HT-29 (cell line): ENCODE data around the gene NRGN. TPM values are rescaled to one million over a fixed set of nuclear protein-coding genes. Genes with fewer than 3 reads are reported as not detected.

ENCODE experiments used
- DNase-seq: peaks from one replicate; pipeline ENCODE4 v3.0.0-alpha.2; 2015; ENCODE audit warnings: low spot score
- total RNA-seq: library from RNA; depleted of rRNA; stranded (reverse); fragments of >200 nt; shearing (Covaris generic); gene quantifications from 2 replicates; pipeline ENCODE4 v1.2.3, GENCODE V29; 2014; rRNA removed

The NRGN gene
- 9.9 and 12.4 TPM in 2 replicates for total RNA-seq

- peak; percentile 94 for DNase-seq
Observed at GRCh38 chr11:124739479-124740276, at the start of gene NRGN. TSS of gene NRGN (plus strand) at chr11:124739942. CDS start at chr11:124740085, 143 bp downstream.

DNA sequence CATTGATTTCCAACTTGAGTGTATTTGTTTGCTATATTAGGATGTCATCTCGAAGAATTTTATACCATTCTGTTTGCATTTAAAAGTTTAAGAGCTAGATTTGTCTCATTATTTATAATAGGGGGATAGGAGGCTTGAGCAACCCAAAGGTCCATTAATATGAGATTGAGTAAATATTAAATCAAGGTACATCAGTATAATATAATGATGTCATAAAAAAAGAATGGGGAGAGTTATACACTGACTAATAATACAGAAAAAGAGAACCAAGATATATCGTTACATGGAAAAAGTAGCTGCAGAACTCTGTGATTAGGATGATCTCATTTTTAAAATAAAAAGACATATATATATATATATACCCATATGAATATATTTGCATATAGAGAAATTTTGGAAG, 46.6 kb upstream of the NRGN start:
- DNase-seq = no peak

DNA sequence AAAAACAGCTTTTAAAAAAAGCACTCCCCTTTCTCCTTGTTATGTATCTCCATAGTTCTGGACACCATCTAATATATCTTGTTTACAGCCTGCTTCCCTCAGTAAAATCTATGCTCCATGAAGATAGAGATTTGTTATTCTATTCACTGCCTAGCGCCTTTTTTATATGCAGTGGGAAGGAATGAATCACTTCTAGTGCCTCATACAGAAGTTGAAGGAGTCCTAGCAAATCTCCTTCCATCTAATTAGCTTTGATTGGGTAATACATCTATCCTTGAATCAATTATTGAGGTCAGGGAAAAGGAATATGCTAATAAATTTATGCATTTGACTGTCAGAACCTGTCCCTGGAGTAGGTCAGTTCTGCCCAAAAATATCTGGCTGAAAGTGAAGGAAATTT, 40.2 kb upstream of the NRGN start:
- no peak for DNase-seq

- DNase-seq = no peak
Observed at GRCh38 chr11:124700028-124700427, 39.7 kb upstream of the NRGN start.

- no peak for DNase-seq
Observed at GRCh38 chr11:124707829-124708228, 31.9 kb upstream of the NRGN start.

- DNase-seq = no peak
Observed at GRCh38 chr11:124712392-124712791, 27.4 kb upstream of the NRGN start.

DNA sequence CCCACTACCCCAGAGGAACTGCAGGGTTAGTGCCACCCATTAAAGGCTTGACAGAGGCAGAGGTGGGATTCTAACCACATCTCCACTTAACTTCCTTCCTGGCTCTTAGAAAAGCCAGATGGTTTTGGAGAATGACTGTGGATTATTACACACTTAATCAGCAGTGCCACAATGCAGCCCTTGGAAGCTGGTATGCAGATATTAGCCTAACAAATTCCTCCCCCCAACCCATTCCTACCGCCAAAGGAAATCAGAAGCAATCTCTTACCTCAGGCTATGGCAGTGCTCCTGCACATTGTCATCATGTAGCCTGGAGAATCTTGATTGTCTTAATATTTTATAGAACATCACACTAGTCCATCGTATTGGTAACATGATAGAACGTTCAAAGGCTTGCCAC, 23.2 kb upstream of the NRGN start:
- no peak for DNase-seq

DNA sequence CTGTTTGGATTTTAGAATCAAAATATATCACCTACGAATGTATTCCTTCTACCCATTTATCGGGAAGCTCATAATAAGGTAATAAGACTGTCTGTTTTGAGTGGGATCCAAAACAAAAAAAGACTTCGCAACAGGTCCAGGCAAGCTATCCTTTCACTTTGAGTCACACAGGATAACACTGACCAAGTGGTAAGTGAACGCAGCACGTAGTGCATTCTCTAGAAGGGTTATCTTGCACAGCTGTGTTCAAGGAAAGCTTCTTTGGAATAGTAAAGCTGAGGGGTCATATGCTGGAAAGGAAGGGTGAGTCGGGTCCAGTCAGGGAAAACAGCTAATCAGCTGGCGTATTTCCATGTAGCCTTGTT, 22.3 kb upstream of the NRGN start:
- no peak for DNase-seq

DNA sequence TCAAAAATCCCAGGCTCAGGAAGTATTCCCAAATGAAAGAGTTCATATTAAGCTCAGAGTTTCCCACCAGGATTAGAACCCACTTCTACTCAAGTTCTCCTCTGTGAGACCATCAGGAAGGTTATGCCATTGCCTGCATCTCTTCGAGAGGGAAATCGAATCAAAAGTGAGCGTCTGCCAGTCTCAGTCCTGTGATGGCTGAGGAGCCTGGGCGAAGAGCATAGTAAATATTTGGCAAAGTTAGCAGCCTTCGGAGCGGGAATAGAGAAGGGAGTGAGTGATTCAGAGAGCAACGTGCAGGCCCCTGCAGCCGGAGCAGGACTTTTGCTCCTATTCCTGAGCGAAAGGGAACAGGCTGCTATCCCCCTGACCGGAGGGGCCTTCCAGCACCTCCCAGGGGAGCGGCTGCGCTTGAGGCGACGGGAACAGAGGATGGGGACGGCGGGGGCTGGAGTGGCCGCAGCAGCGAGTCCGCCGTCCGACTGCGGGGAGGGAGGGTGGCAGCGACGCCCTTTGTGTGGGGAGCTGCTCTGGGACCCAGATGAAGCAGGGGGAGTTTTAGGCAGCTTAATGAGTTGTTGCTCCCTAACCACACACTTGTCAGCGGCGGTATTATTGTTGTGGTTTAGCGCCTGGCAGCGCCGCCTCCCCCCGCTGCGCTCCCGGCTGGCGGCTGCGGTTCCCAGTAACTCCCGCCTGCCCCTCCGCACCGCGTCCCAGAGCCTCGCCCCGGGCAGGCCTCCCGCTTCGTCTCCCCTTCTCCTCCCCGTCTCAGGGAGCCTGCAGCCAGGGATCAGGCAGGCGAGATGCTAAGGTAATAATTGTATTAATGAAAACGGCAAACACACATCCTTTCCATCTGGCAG, 21.7 kb upstream of the NRGN start:
- DNase-seq = no peak

DNA sequence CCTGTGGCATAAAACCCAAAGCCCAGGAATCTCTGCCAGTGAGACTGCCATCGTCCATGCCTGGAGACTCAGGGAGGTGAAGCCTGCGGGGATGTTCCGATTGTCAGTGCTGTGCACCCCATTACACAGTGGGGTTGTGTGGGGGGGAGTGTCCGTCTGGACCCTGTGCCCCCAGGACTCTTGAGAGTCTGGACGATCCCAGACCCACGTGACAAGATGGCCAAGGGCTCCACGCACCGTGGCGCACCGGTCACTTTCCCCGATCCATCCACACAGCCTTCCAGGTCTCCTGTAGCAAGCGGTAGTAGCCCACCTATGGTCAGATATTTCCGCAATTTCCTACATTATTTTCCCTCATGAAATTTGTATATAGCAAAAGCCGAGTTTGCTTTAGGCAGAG, 20.9 kb upstream of the NRGN start:
- DNase-seq = no peak

DNA sequence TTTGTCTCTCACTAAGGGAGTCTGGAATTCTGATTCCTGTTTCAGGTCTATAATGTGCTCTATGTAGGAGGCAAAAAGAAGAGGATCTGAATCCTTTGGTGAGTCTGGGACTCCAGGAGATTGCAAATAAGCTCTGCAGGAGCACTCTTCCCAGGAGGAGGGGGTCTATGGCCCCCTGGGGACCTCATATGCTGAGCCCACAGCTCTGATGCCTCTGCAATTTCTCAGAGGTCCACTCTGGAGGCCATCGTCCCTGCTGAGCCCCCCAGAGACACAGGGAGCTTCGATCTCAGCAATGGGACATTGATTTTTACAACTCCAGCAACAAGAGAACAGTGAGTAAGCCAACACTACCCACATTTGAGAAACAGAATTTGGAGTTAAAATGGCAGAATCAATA, 20.2 kb upstream of the NRGN start:
- DNase-seq = no peak

GRCh38 chr11:124722176-124722575, 17.6 kb upstream of the NRGN start:
- no peak for DNase-seq

DNA sequence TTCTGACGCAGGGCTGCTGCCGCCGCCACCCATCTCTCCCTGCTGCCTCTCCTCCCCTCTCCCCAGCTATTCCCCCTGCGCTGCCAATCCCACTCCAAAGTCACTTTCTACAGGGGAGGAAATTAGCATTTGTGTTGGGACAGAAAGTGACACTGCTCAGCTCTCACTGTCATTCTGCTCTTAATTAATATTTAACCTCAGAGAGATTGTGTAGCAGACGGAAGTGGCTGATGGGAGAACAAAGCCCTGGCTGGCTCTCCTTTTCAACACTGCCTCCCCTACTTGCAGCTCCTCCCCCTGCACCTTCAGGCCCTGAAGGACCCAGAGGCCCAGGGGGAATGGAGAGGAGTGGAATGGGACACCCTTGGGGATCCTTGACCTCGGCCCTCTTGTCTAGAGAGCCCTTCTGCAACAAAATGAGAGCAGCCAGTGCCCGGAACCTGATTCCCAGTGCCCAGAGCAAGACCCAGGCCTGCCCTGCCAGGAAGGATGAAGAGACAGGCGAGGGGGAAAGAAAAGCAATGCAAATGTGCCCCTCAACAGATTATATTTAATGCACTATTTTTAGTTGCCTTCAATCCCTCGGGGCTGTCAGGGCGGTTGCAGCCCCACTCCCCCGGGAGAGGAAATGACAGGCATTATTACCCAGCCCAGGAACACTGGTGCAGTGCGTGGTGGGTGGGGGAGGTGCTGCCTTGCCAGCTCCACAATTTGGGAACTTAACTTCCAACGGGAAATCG, 14.6 kb upstream of the NRGN start:
- peak; percentile 41 for DNase-seq

DNA sequence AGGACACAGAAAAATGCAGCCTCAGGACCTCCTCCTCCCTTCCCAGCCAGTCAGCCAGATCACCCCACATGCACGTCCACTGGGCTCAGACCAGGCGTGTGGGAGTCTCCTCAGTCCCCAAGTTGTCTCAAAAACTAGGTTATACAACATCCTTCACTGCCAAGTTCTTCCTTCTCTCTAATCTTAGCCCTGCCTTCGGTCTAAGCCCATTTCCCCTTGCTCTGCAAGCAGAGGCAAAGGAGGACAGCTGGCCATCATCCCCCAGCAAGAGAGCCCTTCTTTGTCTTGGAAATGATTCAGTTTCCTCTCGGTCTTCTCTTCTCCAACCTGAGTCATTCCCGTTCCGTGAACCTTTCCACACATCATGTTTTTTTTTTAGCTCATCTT, 14.0 kb upstream of the NRGN start:
- DNase-seq = no peak

DNA sequence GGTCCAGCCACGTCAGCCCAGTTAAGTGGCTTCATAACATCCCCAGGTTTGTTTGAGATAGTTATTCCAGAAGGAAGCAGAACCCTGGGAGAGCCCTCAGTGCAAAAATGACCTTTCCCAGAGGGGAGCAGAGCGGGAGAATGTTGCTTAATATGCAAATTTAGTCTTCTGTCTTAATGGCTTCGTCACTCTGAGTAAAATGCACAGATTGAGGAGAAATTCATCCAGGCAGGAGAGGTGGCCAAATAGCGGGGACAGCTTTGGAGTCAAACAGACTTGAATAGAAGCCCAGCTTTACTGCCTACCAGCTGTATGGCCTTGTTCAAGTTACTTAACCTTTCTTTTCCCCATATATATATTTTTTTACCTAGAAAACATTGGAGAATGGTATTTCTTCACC, 12.3 kb upstream of the NRGN start:
- no peak for DNase-seq

DNA sequence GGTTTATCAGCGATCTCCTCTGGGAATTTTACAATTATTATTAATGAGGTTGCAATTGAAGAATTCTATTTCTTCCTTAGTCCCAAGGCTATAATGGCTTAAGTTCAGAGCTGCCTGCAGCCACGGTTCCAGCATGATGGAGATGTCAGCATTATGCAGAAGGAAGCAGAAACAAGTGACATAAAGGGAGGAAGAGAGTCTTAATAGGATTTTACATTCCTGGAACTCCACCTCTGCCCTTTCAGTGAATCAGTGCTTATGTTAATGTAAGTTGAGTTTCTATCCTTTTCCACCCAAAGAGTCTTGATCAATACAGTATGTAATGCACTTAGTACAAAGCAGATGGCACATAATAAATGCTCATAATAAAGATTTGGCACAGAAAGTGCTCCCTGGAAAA, 11.6 kb upstream of the NRGN start:
- no peak for DNase-seq

DNA sequence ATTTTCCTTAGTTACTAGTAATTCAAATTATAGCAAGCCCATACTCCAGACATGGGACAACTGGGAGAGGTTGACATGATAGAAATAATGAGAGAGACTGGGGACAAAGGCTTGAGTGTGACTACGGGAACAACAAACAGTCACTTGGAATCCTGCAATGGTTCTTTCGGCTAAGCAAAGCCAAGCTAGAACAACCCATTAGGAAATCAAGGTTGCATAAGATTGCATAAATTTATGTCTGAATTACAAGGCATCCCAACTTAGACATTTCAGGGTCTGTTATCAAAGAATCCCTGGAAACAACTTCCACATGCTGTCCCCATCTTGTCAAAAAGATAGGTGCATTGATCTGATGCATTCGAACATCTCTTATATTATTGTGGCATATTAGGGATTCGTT, 10.2 kb upstream of the NRGN start:
- no peak for DNase-seq

DNA sequence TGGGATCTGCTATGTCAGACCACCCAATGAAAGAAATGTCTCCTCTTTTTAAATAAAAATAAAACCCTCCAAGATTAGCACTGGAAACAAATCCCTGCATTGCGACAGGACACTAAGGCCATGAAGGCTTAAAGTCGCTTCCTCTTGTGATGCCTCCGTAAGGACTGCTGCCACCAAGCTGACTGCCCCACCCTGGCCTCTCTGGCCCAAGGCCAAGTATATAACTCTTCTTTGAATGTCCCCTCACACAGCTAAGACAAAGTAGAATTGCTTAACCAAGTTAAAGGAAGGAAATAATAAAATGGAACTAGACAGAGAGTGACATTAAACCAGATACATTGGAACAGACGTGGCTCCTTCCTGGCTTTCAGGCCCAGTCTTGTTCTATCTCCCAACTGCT, 7.5 kb upstream of the NRGN start:
- no peak for DNase-seq

GRCh38 chr11:124736736-124737135, 3.0 kb upstream of the NRGN start:
- no peak for DNase-seq

DNA sequence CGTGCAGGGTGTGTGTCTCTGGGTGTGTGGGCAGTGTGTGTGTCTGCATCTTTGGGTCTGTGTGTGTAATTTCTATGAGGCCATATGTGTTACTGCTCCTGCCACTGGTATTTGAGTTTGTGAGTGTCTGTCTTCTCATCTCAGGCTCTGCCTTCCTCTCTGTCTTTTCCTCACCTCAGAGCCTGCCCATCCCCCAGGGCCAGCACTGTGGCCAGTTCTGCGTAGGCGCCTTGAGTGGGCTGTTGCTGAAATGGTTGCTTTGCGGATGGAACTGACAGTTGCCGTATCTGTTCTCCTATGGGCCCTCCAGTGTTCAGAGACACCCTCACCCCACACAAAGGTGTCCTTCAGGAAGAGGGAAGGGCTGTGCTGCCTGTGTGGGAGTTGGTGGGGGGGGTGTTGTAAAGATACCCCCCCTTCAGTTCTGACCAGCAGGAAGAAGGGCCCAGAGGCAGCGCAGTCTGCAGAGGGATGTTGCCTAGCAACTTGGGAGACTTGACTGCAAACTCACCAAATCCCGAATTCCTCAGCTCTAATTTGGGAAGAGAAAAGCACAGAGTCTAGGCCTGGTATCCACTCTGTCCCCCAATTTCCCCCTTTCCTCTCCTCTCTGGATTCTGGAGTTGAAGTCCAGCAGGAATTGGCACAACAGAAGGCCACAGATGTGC, 2.0 kb upstream of the NRGN start:
- DNase-seq = no peak

DNA sequence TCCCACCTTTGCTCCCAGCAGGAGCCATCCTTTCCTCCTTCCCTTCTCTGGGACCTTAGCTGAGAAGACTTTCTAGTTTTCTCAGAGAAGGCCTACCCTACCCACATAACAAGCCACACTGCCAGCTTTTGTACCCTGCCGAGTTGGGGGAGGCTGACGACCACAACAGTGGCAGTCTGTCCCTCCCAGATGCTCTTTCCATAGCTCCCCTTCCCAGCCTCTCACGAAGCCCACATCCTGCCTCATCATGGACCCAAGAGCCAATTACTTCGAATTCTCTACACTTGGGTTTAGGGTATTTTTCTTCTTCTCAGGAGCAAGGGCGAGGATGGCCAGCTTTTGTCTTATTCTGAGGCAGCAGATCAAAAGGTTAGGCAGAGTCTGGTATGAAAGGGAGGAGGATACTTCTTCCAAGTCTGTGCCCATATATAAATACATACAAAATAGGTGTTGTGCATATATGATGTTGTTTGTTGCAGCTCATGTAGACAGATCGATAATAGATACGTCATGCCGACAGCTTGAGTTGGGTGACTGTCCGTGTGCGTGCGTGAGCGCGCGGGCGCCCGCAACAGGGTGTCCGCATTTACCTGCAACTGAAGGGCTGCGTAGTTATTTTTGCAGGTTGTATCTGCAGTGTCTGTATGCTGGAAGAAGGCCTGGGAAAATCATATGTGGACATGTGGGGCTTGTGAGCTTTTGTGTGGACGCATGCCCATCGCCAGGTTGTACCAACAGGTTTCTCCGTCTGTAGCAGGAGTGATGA, 846 bp upstream of the NRGN start:
- no peak for DNase-seq
